Spleen (tissue), 11 donors: ENCODE measurements around the gene CYLD. TPM values are rescaled to one million over a fixed set of nuclear protein-coding genes. Genes with fewer than 3 reads are reported as not detected.
A peak's percentile ranks its signal among the peaks of the same experiment; 100 is the strongest.

Experiments
- DNase-seq: peaks from one replicate; pipeline ENCODE4 v3.0.0-alpha.2; 2020
- H3K27ac ChIP-seq, 8 donors: fragments of 200-600 bp; sonication (generic) in 7 of 8; 1 replicate in 4 of 8; 2 replicates in 4 of 8; pipeline versions ENCODE4 v1.5.0 to v1.8.0; 2016 to 2021; ENCODE audit warnings: inconsistent platforms in 4 of 8, mild to moderate bottlenecking in 4 of 8, moderate library complexity in 1 of 8
- H3K27me3 ChIP-seq, 7 donors: fragments of 200-600 bp; sonication (generic) in 6 of 7; replicated peaks in 1 of 7; 1 replicate in 4 of 7; 2 replicates in 3 of 7; pipeline versions ENCODE4 v1.5.0 to v1.8.0; 2016 to 2021; ENCODE audit warnings: inconsistent platforms in 3 of 7, mild to moderate bottlenecking in 1 of 7
- H3K36me3 ChIP-seq, 6 donors: fragments of 200-600 bp; sonication (generic) in 5 of 6; 1 replicate in 4 of 6; 2 replicates in 2 of 6; pipeline versions ENCODE4 v1.5.0 to v1.8.0; 2016 to 2021; ENCODE audit warnings: inconsistent platforms in 2 of 6
- H3K4me1 ChIP-seq, 6 donors: fragments of 200-600 bp; sonication (generic) in 5 of 6; 1 replicate in 3 of 6; 2 replicates in 3 of 6; pipeline versions ENCODE4 v1.5.0 to v1.8.0; 2016 to 2021; ENCODE audit warnings: inconsistent platforms in 3 of 6
- H3K4me3 ChIP-seq, 8 donors: fragments of 200-600 bp; sonication (generic) in 7 of 8; 1 replicate in 4 of 8; 2 replicates in 4 of 8; pipeline versions ENCODE4 v1.5.0 to v1.8.0; 2016 to 2021; ENCODE audit warnings: inconsistent platforms in 4 of 8, mild to moderate bottlenecking in 4 of 8, moderate library complexity in 2 of 8
- H3K9me3 ChIP-seq, 8 donors: fragments of 200-600 bp; sonication (generic) in 7 of 8; 1 replicate in 4 of 8; 2 replicates in 4 of 8; pipeline versions ENCODE4 v1.5.0 to v1.8.0; 2016 to 2021; ENCODE audit warnings: inconsistent platforms in 4 of 8
- POLR2A ChIP-seq, 3 donors: fragments of 450-650 bp; IDR thresholded peaks; one replicate each; pipeline ENCODE4 v1.5.1; 2017; ENCODE audit warnings: antibody characterized with exemption in 3 of 3, mild to moderate bottlenecking in 1 of 3
- POLR2AphosphoS5 ChIP-seq, 3 donors: sonication (generic); formaldehyde crosslinking; IDR thresholded peaks; one replicate each; pipeline ENCODE4 v1.5.1; 2017; ENCODE audit warnings: antibody characterized with exemption in 3 of 3
- WGBS, 5 donors: extraction: QIAGEN DNeasy Blood & Tissue Kit in 3 of 5; methylation state at CpG; one replicate each; pipeline versions ENCODE4 v1.1.5 to v1.1.7; 2013 to 2018; 5-methylcytosine and 5-hydroxymethylcytosine counted together
- intact Hi-C: fragments of 100-400 bp; cut with DNase I; formaldehyde crosslinking; loops from one replicate; pipeline ENCODE4 v1.15.0; 2023; ENCODE audit warnings: low total_unique reads
- polyA plus RNA-seq, 3 donors: library from polyadenylated mRNA; stranded (reverse); fragments of 200-250 nt; gene quantifications; one replicate each; pipeline ENCODE4 v1.2.1, GENCODE V29; 2013
- total RNA-seq, 7 donors: library from RNA; depleted of rRNA in 3 of 7; stranded (reverse); fragments of >200 nt in 3 of 7; fragmentation: NEBNext Ultra II Directional in 4 of 7; extraction: Animal tissue kit (Norgen Biotek cat#: 25700) in 4 of 7; gene quantifications; one replicate each; pipeline versions ENCODE4 v1.1.0 to v1.2.1, GENCODE V29; 2016 to 2021
- TF ChIP-seq, protein P1 (sequence below), 11 experiments: fragments of 200-600 bp in 7 of 11; fragments of 450-650 bp in 4 of 11; sonication (generic) in 4 of 11; IDR thresholded peaks in 8 of 11; conservative IDR thresholded peaks in 3 of 11; 1 replicate in 7 of 11; 2 replicates in 4 of 11; pipeline versions ENCODE4 v1.4.0 to v1.8.0; 2016 to 2021; ENCODE audit warnings: antibody characterized with exemption in 11 of 11, inconsistent platforms in 4 of 11, mild to moderate bottlenecking in 1 of 11
- donor health status: healthy with polysubstance abuse.
- donor health status: DM: no; HTN: no; CAD: no; lungs with moderate emphysema.
- donor health status: DM: no; HTN: no; CAD: no.
- donor health status: Bipolar disorder and iron deficiency.
- donor health status: healthy.
- donor health status: DM: no; HTN: no; CAD: no.
- donor health status: DM: yes; HTN: yes; CAD: no.

The CYLD gene
- total and polyA plus RNA-seq, 10 donors, result 19.9 to 133 (median 103) TPM

GRCh38 chr16:50711862-50712559 lies 29.9 kb upstream of the CYLD start:
- no peak for TF ChIP-seq POLR2A (IDR thresholded peaks at IDR 0.05)
- TF ChIP-seq, protein P1, sequence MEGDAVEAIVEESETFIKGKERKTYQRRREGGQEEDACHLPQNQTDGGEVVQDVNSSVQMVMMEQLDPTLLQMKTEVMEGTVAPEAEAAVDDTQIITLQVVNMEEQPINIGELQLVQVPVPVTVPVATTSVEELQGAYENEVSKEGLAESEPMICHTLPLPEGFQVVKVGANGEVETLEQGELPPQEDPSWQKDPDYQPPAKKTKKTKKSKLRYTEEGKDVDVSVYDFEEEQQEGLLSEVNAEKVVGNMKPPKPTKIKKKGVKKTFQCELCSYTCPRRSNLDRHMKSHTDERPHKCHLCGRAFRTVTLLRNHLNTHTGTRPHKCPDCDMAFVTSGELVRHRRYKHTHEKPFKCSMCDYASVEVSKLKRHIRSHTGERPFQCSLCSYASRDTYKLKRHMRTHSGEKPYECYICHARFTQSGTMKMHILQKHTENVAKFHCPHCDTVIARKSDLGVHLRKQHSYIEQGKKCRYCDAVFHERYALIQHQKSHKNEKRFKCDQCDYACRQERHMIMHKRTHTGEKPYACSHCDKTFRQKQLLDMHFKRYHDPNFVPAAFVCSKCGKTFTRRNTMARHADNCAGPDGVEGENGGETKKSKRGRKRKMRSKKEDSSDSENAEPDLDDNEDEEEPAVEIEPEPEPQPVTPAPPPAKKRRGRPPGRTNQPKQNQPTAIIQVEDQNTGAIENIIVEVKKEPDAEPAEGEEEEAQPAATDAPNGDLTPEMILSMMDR (IDR thresholded peaks at IDR 0.05 in 8 of 11, conservative IDR thresholded peaks at IDR 0.05 in 3 of 11), result no peak
- TF ChIP-seq POLR2AphosphoS5 (IDR thresholded peaks at IDR 0.05), result peak; percentile 28 to 81 (median 63)
- Histone ChIP-seq H3K4me3 (no peak overlapping the region), H3K36me3 (peaks cover 0 to 25% (median 0%) of the 10 kb centered on the region in 6 donors), H3K27ac (peak overlapping the region in 5 of 8 donors; percentile 6 to 79 (median 48)), H3K9me3 (no peaks in the 10 kb centered on the region), H3K4me1 (peaks cover 13 to 100% (median 68%) of the 10 kb centered on the region in 6 donors), H3K27me3 (no peaks in the 10 kb centered on the region)
- intact Hi-C loops, result no loop called here
- WGBS, 5 donors, result 71 to 84% (median 75%) methylated on average over 14 to 25 of the region's 25 CpGs
- no peak for DNase-seq

- intact Hi-C loops, result no loop called here
- TF ChIP-seq, protein P1 (IDR thresholded peaks at IDR 0.05 in 8 of 11, conservative IDR thresholded peaks at IDR 0.05 in 3 of 11), result no peak
- TF ChIP-seq POLR2AphosphoS5 (IDR thresholded peaks at IDR 0.05) (no peak), POLR2A (IDR thresholded peaks at IDR 0.05) (no peak)
- peaks cover 13 to 100% (median 70%) of the 10 kb centered on the region in 6 donors for H3K4me1 ChIP-seq
- 35 to 84% (median 59%) methylated on average over 3 of the region's 3 CpGs for WGBS, 5 donors
- peak overlapping the region in 4 of 8 donors; percentile 23 to 79 (median 58) for H3K27ac ChIP-seq
- no peak for DNase-seq
- H3K36me3 ChIP-seq, result peaks cover 0 to 30% (median 0%) of the 10 kb centered on the region in 6 donors
- no peaks in the 10 kb centered on the region for H3K27me3 ChIP-seq
- H3K9me3 ChIP-seq, result no peaks in the 10 kb centered on the region
- H3K4me3 ChIP-seq, result no peak overlapping the region
Measured at GRCh38 chr16:50712560-50712898, 29.4 kb upstream of the CYLD start.

DNA sequence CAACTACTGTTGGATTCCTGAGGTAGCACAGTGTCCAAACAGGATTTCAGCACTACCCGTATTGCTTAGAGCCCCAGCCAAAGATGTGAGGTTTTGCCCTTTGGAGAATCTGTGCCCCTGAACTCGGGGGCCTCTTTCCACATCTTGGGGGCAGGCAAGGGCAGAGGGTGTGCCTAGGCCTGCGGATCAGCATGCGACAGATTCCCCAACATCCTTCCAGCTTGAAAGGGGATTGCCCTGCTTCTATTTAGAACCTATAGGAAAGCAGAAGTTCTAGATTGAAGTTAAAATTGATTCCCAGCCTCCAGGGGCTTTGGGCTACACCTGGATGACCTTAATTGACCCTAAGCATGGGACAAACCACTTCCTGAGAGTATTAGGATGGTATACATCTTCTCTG lies 28.9 kb upstream of the CYLD start:
- Histone ChIP-seq H3K4me3 (no peak overlapping the region), H3K9me3 (no peaks in the 10 kb centered on the region), H3K4me1 (peaks cover 13 to 100% (median 70%) of the 10 kb centered on the region in 6 donors), H3K27ac (peak overlapping the region in 5 of 8 donors; percentile 23 to 79 (median 48)), H3K27me3 (no peaks in the 10 kb centered on the region), H3K36me3 (peaks cover 0 to 32% (median 0%) of the 10 kb centered on the region in 6 donors)
- 38 to 65% (median 49%) methylated on average over 4 of the region's 4 CpGs for WGBS, 5 donors
- no peak for DNase-seq
- TF ChIP-seq POLR2AphosphoS5 (IDR thresholded peaks at IDR 0.05) (no peak), POLR2A (IDR thresholded peaks at IDR 0.05) (no peak)
- TF ChIP-seq, protein P1 (IDR thresholded peaks at IDR 0.05 in 8 of 11, conservative IDR thresholded peaks at IDR 0.05 in 3 of 11), result no peak
- intact Hi-C loops, result no loop called here

DNA sequence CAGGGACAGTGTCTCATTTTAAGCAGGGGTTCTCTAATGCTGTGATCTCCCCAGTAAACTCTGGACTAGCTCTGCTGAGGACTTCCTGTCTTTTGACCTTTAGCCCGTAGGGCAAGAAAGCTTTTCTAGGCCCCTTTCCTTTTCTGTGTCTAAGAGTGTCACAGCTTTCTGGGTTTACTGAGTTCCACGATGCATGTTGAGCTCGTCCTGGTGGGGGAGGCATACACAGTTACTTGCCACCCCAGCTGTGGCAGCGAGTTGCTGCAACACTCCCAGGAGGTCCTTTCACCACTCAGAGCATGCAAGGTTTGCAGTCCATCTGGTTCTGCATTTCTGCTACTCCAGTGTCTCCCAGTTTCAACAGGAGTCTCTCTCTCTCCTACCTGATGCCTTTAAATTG lies 24.8 kb upstream of the CYLD start:
- Histone ChIP-seq H3K27me3 (no peaks in the 10 kb centered on the region), H3K4me1 (peaks cover 4 to 99% (median 37%) of the 10 kb centered on the region in 6 donors), H3K36me3 (peaks cover 0 to 15% (median 0%) of the 10 kb centered on the region in 6 donors), H3K9me3 (no peaks in the 10 kb centered on the region), H3K4me3 (no peak overlapping the region), H3K27ac (peak overlapping the region in 4 of 8 donors; percentile 6 to 42 (median 28))
- intact Hi-C loops, result no loop called here
- no peak for DNase-seq
- TF ChIP-seq, protein P1 (IDR thresholded peaks at IDR 0.05 in 8 of 11, conservative IDR thresholded peaks at IDR 0.05 in 3 of 11), result no peak
- TF ChIP-seq POLR2AphosphoS5 (IDR thresholded peaks at IDR 0.05) (no peak), POLR2A (IDR thresholded peaks at IDR 0.05) (no peak)
- 40 to 62% (median 52%) methylated on average over 4 of the region's 4 CpGs for WGBS, 5 donors
